ENCODE measurements around the gene ECE1. TPM values are rescaled to one million over a fixed set of nuclear protein-coding genes. Genes with fewer than 3 reads are reported as not detected.

The ECE1 gene
- total and polyA plus RNA-seq, 12 donors = 86.1 to 588 (median 222) TPM

DNA sequence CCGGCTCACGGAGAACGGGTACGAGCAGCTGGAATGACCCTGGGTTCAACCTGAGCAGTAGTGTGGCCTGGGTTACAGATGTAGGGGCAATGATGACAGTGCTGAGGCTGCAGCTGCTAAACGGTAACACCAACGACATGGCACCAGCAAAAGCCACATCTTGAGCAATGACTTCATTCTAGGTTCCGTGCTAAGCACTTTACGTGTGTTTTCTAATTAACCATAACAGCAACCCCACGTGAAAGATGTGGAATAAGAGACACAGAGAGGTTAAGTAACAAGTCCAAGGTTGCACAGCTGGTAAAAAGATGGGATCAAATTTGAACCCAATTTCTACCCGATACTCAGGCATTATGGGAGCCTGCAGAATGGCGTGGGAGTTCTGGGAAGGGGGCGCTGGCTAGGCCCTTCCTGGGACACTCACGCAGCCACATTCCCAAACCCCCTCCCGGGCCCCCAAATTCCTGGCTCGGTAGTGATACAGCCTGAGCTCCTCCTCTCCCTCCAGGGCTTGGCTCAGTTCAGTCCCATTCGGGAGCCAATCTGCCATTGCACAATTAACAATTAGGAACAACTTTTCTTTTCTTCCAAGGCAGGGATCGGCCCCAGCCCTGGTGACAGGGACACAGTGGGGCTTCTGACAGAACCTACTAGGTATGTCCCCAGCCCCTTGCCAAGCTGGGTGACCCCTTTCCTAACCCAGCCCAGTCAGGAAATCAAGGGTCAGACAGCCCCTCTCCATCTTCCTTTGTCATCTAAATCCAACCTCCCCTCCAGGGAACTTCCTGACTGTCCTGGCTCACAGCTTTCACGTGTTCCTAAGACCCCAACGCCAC lies 23.8 kb upstream of the ECE1 start:
- intact Hi-C loops (cut with DNase I) = no loop called here
- no peaks in the 10 kb centered on the region for H3K27me3 ChIP-seq
- no peaks in the 10 kb centered on the region for H3K9me3 ChIP-seq (replicated peaks in 1 of 3)
- H3K27ac ChIP-seq = peak overlapping the region in 4 of 5 donors; percentile 21 to 98 (median 84)
- H3K36me3 ChIP-seq (replicated peaks in 1 of 2) = no peaks in the 10 kb centered on the region
- WGBS, 4 donors = 48 to 55% (median 51%) methylated on average over 18 to 19 of the region's 19 CpGs
- DNase-seq = peak in 3 of 7 donors; percentile 54 to 80 (median 61)
- H3K4me1 ChIP-seq (replicated peaks in 1 of 2) = peaks cover 43 to 90% of the 10 kb centered on the region in 2 donors
- TF ChIP-seq CTCF (IDR thresholded peaks at IDR 0.05) (no peak), POLR2A (IDR thresholded peaks at IDR 0.05) (no peak)
- H3K4me3 ChIP-seq = no peak overlapping the region

DNA sequence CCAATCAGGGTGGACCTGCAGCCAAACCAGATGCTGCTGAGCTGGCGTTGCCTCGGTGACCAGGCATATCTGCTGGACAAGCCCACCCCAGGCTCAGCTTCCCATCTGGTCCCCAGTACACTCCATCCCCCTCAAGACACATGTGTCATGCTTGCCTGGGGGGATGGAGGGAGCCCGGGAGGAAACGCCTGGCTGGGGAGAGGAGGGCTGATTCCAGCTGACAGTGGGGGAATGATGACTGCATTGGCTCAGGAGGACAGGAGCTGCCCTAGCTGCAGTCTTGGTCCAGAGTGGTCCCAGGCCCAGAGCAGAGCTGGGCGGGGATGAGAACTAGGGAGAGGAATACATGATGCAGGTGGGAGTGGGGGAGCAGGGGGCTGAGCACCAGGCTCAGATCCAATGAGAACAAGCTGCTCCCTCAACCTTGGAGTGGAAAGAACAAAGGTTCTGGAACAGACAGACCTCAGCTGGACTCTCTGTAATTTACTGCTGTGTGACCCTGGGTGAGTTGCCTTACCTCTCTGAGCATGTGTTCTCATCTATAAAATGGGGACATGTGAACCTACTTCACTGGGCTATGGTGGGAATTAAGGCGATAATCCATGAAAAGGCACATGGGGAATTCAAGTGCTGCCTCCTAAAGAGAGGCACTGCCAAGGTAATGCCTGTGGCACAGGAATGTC lies 23.1 kb upstream of the ECE1 start:
- TF ChIP-seq POLR2A (IDR thresholded peaks at IDR 0.05) (no peak), CTCF (IDR thresholded peaks at IDR 0.05) (no peak)
- intact Hi-C loops (cut with DNase I) = no loop called here
- H3K27ac ChIP-seq = peak overlapping the region in 3 of 5 donors; percentile 73 to 98 (median 94)
- no peaks in the 10 kb centered on the region for H3K9me3 ChIP-seq (replicated peaks in 1 of 3)
- no peak overlapping the region for H3K4me3 ChIP-seq
- peak in 2 of 7 donors; percentile 45 to 55 for DNase-seq
- WGBS, 4 donors = 48 to 63% (median 61%) methylated on average over 6 of the region's 6 CpGs
- no peaks in the 10 kb centered on the region for H3K27me3 ChIP-seq
- H3K36me3 ChIP-seq (replicated peaks in 1 of 2) = no peaks in the 10 kb centered on the region
- H3K4me1 ChIP-seq (replicated peaks in 1 of 2) = peaks cover 43 to 90% of the 10 kb centered on the region in 2 donors

DNA sequence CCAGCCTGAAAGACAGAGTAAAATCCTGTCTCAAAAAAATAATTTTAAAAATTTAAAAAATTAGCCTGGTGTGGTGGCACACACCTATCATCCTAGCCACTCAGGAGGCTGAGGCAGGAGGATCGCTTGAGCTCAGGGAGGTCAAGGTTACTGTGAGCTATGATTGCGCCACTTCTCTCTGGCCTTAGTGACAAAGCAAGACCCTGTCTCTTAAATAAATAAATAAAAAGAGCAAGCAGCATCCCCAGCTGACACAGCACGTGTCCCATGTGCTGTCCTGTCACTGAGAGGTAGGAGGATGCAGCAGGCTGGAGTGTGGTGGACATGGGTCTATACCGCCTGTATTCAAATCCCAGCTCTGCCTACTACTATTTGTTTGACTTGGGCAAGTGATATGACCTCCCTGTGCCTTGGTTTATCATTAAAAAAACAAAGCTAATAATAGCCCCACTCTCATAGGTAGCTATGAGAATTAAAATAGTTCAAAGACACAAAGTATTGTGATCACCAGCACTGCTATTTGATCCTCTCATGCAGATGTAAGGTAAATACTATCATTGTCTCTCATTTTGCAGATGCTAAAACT lies 22.2 kb upstream of the ECE1 start:
- intact Hi-C loops (cut with DNase I) = no loop called here
- 46 to 56% (median 50%) methylated on average over 2 to 4 of the region's 4 CpGs for WGBS, 4 donors
- no peaks in the 10 kb centered on the region for H3K36me3 ChIP-seq (replicated peaks in 1 of 2)
- H3K27me3 ChIP-seq = no peaks in the 10 kb centered on the region
- no peaks in the 10 kb centered on the region for H3K9me3 ChIP-seq (replicated peaks in 1 of 3)
- no peak for DNase-seq
- H3K4me1 ChIP-seq (replicated peaks in 1 of 2) = peaks cover 40 to 90% of the 10 kb centered on the region in 2 donors
- no peak overlapping the region for H3K4me3 ChIP-seq
- TF ChIP-seq POLR2A (IDR thresholded peaks at IDR 0.05) (no peak), CTCF (IDR thresholded peaks at IDR 0.05) (no peak)
- peak overlapping the region in 3 of 5 donors; percentile 73 to 98 (median 94) for H3K27ac ChIP-seq

DNA sequence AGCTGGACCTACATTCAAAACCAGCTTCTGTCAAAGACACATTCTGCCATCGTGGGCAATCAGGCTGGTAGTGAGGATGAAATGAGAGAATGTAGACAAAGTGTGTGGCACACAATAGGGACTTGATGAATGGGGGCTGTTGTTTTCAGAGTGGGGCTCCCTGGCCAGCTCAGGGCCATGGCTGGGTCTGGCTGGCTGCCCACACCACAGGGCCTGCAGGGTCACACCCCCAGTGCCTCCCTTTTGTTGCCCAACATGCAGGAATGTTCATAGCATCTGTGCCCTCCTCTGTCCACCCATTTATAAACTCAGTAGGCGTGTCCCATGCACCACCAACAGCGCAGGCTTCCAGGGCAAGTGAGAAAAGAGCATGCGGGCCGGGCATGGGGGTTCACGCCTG lies 20.8 kb upstream of the ECE1 start:
- Histone ChIP-seq H3K36me3 (replicated peaks in 1 of 2) (no peaks in the 10 kb centered on the region), H3K9me3 (replicated peaks in 1 of 3) (no peaks in the 10 kb centered on the region), H3K4me3 (no peak overlapping the region), H3K27me3 (no peaks in the 10 kb centered on the region), H3K27ac (peak overlapping the region; percentile 1 to 88 (median 46)), H3K4me1 (replicated peaks in 1 of 2) (peaks cover 31 to 83% of the 10 kb centered on the region in 2 donors)
- WGBS, 4 donors = 71 to 86% (median 81%) methylated on average over 5 to 6 of the region's 6 CpGs
- intact Hi-C loops (cut with DNase I) = no loop called here
- no peak for TF ChIP-seq POLR2A (IDR thresholded peaks at IDR 0.05)
- TF ChIP-seq CTCF (IDR thresholded peaks at IDR 0.05) = no peak
- peak in 3 of 7 donors; percentile 63 to 76 (median 73) for DNase-seq
